GM10248 (cell line): ENCODE measurements around the gene MS4A7.

Experiments
- CTCF ChIA-PET: fragments of 300-600 bp; sonication (Branson Sonifier 250); formaldehyde crosslinking; extraction: SDS; loops from one replicate; lab custom pipeline; 2021; ENCODE audit warnings: antibody characterized with exemption; lab: Yijun Ruan, JAX
- POLR2A ChIA-PET: fragments of 350-650 bp; sonication (Branson Sonifier 250); formaldehyde crosslinking; extraction: SDS; loops from one replicate; lab custom pipeline; 2020; ENCODE audit warnings: antibody characterized with exemption; lab: Yijun Ruan, JAX
- DNase-seq: peaks from one replicate; pipeline ENCODE4 v3.0.0; 2012; ENCODE audit errors: extremely low spot score
- CTCF ChIP-seq: IDR thresholded peaks from 2 replicates; pipeline ENCODE4 v1.5.1; 2012; ENCODE audit warnings: mild to moderate bottlenecking, low read depth; ENCODE audit errors: extremely low read depth, missing control alignments, control extremely low read depth

The MS4A7 gene

DNA sequence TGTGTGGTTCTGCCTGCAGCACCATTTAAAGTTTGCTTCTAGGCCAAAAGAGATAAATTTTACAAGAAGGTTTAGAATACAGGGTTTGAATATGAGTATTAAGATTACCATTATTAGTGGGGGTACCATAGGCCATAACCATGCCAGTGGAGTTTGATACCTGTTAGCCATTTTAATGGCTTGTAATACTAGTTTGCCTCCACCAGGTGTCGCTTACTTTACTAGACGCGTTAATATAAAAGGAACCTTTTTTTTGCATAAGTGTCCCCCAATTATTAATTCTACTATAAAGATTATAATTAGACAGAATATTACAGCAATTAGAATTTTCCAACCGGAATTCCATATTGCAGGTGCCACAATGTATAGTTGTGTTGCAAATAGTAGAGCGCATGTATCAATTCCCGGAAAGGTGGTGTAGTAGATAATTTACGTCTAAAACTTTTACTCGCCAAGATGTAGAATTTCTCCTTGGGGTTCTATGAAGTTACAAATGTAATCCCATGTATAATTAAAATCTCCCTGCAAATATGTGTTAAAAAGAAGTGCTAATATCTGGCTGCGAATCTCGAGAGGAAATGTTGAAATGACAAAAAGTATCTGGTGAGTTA is 35.1 kb upstream of the MS4A7 start:
- DNase-seq = no peak
- CTCF ChIA-PET = interaction anchor here (0.7 to 7.1 kb wide), 23 partner anchors 10 to 435 kb away, joined by 3 to 73 read pairs (median 4); no protein-coding TSS in a partner anchor
- peak; percentile 56 for TF ChIP-seq CTCF
- POLR2A ChIA-PET = no interaction called here

DNA sequence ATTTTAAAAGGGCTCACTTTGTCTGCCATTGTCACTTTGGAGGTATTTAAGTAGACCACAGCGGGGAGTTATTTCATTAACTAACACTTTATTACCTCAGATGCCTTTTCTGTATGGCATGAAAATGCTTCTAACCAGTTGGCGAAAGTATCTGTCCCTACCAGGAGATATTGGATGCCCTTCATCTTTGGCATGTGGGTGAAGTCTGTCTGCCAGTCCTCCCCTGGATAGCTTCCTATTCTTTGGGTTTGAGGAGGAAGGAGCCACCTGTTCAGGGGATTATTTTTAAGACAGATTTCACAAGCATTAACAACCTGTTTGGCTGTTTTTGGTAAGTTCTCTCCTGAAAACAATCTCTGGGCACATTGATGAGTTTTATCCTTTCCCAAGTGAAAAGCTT is 34.2 kb upstream of the MS4A7 start:
- ChIA-PET POLR2A (no interaction called here), CTCF (interaction anchor here (0.8 to 7.1 kb wide), 28 partner anchors 8 to 434 kb away, joined by 3 to 73 read pairs (median 4); partner anchors contain the start of gene MS4A7)
- DNase-seq = no peak
- no peak for TF ChIP-seq CTCF

DNA sequence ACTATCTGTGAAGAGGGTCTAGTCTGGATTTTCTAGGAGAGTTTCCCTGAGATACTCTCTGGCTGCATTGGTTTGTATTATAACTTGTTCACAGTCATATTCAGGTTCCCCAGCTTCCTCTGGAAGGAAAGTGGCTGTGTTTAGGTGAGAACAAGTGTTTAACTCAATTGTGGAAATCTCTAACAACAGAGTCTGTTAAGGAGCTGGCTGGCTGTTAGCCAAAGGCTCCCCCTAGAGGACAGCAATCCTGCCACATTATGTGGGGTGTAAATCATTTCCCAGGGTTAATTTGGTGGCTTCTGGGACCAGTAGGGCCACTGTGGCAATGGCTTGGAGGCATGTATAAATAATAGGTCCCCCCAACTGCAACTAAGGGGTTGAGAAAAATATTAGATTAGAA is 32.8 kb upstream of the MS4A7 start:
- DNase-seq = no peak
- TF ChIP-seq CTCF = peak; percentile 62
- ChIA-PET CTCF (interaction anchor here (0.6 to 7.1 kb wide), 30 partner anchors 9 to 417 kb away, joined by 3 to 73 read pairs (median 4); no protein-coding TSS in a partner anchor), POLR2A (no interaction called here)

- DNase-seq = no peak
- ChIA-PET POLR2A (no interaction called here), CTCF (interaction anchor here (1.3 to 7.1 kb wide), 12 partner anchors 11 to 287 kb away, joined by 3 to 73 read pairs (median 8); no protein-coding TSS in a partner anchor)
- TF ChIP-seq CTCF = no peak
Measured at GRCh38 chr11:60347084-60347797, 31.1 kb upstream of the MS4A7 start.

- peak; percentile 29 for TF ChIP-seq CTCF
- no peak for DNase-seq
- ChIA-PET CTCF (interaction anchor here (1.0 to 7.1 kb wide), 9 partner anchors 12 to 286 kb away, joined by 3 to 73 read pairs (median 8); no protein-coding TSS in a partner anchor), POLR2A (no interaction called here)
Measured at GRCh38 chr11:60348116-60348515, 30.2 kb upstream of the MS4A7 start.

- DNase-seq = no peak
- ChIA-PET CTCF (interaction anchor here (1.0 to 7.1 kb wide), 7 partner anchors 14 to 269 kb away, joined by 3 to 73 read pairs (median 4); no protein-coding TSS in a partner anchor), POLR2A (no interaction called here)
- TF ChIP-seq CTCF = no peak
Measured at GRCh38 chr11:60349990-60350389, 28.3 kb upstream of the MS4A7 start.
